ENCODE results near the gene TSHR. TPM values are rescaled to one million over a fixed set of nuclear protein-coding genes. Genes with fewer than 3 reads are reported as not detected.

TSHR gene
- total RNA-seq, 3 donors from 2014 or later: 0.60 TPM; not detected in 2

DNA sequence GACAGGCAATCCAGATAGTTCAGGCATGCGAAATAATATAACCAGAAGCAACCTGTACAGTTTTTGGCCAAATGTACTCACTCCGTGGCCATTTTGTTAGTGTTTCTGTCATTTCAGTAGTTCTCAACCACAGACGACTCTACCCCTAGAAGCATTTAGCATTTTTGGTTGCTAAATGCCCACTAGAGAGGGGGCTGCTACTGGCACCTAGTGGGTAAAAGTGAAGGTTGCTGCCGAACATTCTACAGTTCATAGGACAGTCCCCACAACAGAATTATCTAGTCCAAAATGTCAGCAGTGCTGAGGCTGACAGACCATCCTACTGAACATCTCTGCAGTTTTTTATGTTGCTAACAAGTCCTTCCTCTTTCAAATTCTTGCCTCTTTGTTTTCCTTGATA lies 107.4 kb downstream of the TSHR start:
- H3K4me1 ChIP-seq (ENCODE audit: low read depth): no peaks in the 10 kb centered on the region
- ATAC-seq (no peak), DNase-seq (no peak)
- intact Hi-C loops (cut with DNase I, micrococcal nuclease): no loop called here
- TF ChIP-seq CTCF (IDR thresholded peaks at IDR 0.05): no peak
- no peaks in the 10 kb centered on the region for H3K36me3 ChIP-seq (ENCODE audit: low read depth)
- no peak overlapping the region for H3K4me3 ChIP-seq
- H3K9me3 ChIP-seq: no peaks in the 10 kb centered on the region

- no peak overlapping the region for H3K4me3 ChIP-seq
- H3K36me3 ChIP-seq (ENCODE audit: low read depth): no peaks in the 10 kb centered on the region
- peaks cover 10% of the 10 kb centered on the region for H3K9me3 ChIP-seq
- intact Hi-C loops (cut with DNase I, micrococcal nuclease): no loop called here
- H3K4me1 ChIP-seq (ENCODE audit: low read depth): no peaks in the 10 kb centered on the region
- ATAC-seq (no peak), DNase-seq (no peak)
- TF ChIP-seq CTCF (IDR thresholded peaks at IDR 0.05): no peak
Observed at GRCh38 chr14:81066672-81067071, 111.3 kb downstream of the TSHR start.

GRCh38 chr14:81067156-81067555 lies 111.7 kb downstream of the TSHR start:
- H3K4me3 ChIP-seq: no peak overlapping the region
- intact Hi-C loops (cut with DNase I, micrococcal nuclease): no loop called here
- no peaks in the 10 kb centered on the region for H3K4me1 ChIP-seq (ENCODE audit: low read depth)
- no peak for TF ChIP-seq CTCF (IDR thresholded peaks at IDR 0.05)
- peaks cover 10% of the 10 kb centered on the region for H3K9me3 ChIP-seq
- ATAC-seq (no peak), DNase-seq (no peak)
- no peaks in the 10 kb centered on the region for H3K36me3 ChIP-seq (ENCODE audit: low read depth)

GRCh38 chr14:81068176-81068782 lies 112.9 kb downstream of the TSHR start:
- intact Hi-C loops (cut with DNase I, micrococcal nuclease): no loop called here
- H3K4me1 ChIP-seq (ENCODE audit: low read depth): no peaks in the 10 kb centered on the region
- no peak for ATAC-seq
- no peak overlapping the region for H3K4me3 ChIP-seq
- peaks cover 10% of the 10 kb centered on the region for H3K9me3 ChIP-seq
- H3K36me3 ChIP-seq (ENCODE audit: low read depth): no peaks in the 10 kb centered on the region
- TF ChIP-seq CTCF (IDR thresholded peaks at IDR 0.05): no peak
- DNase-seq: no peak

DNA sequence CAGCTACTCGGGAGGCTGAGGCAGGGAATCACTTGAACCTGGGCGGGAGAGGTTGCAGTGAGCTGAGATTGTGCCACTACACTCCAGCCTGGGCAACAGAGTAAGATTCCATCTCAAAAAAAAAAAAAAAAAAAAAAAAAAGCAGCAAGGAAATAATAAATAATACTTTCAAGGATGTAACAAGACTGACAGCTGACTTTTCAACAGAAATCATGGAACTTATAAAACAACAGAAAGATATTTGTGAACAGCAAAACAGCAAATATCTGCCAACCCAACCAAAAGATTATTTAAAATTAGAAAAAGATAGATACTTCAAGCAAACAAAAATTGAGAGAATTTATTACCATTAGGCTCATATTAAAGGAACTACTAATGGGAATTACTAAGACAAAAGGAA lies 115.1 kb downstream of the TSHR start:
- H3K4me3 ChIP-seq: no peak overlapping the region
- DNase-seq (no peak), ATAC-seq (no peak)
- intact Hi-C loops (cut with DNase I, micrococcal nuclease): no loop called here
- no peaks in the 10 kb centered on the region for H3K36me3 ChIP-seq (ENCODE audit: low read depth)
- TF ChIP-seq CTCF (IDR thresholded peaks at IDR 0.05): no peak
- no peaks in the 10 kb centered on the region for H3K4me1 ChIP-seq (ENCODE audit: low read depth)
- H3K9me3 ChIP-seq: peaks cover 10% of the 10 kb centered on the region

DNA sequence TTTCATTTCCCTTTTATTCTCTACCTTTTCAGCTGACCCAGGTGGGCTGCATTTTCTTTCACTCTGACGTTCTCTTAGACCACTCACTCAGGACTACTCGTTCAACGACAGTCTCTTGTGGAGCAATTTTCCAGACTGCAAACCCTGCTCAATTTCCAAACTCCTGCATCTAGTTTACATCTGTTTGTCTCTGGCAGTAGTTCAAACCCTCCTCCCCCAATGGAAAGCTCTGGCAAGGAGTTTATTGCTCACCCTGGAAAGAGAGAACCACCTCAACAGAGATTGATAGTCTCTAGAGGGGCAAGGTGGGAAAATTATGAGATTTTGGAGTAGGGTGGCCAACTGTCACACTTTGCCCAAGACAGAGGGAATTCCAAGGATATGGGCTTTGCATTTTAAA lies 130.2 kb downstream of the TSHR start:
- no peak for TF ChIP-seq CTCF (IDR thresholded peaks at IDR 0.05)
- Histone ChIP-seq H3K9me3 (no peaks in the 10 kb centered on the region), H3K4me1 (ENCODE audit: low read depth) (no peaks in the 10 kb centered on the region), H3K36me3 (ENCODE audit: low read depth) (no peaks in the 10 kb centered on the region), H3K4me3 (no peak overlapping the region)
- DNase-seq: no peak
- intact Hi-C loops (cut with DNase I, micrococcal nuclease): no loop called here
- no peak for ATAC-seq

Measured in mucosa of descending colon (tissue), 3 donors.